Endothelial cell of umbilical vein (primary cell): Measurements from ENCODE around the gene SRPK1. TPM values are rescaled to one million over a fixed set of nuclear protein-coding genes. Genes with fewer than 3 reads are reported as not detected.

Experiments
- BruUV-seq: library from RNA; stranded (reverse); fragments of 400-500 nt; replicated peaks from 2 replicates; lab custom pipeline; 2021; lab: Mats Ljungman, UMichigan
- CTCF ChIA-PET: fragments of 300-600, 350-600 bp; sonication (Branson Sonifier 250); formaldehyde crosslinking; loops from one replicate; lab custom pipeline; 2021; ENCODE audit warnings: antibody characterized with exemption, inconsistent platforms; lab: Charles Lee
- POLR2A ChIA-PET: fragments of 300-600, 350-600 bp; sonication (Branson Sonifier 250); formaldehyde crosslinking; loops from one replicate; lab custom pipeline; 2021; ENCODE audit warnings: antibody characterized with exemption, inconsistent platforms; lab: Charles Lee
- DNase-seq: peaks from one replicate; pipeline ENCODE4 v3.0.0-alpha.2; 2011; ENCODE audit warnings: low read depth, low spot score
- FAIRE-seq: peaks from 2 replicates; lab custom pipeline; 2011; peaks lifted over from hg19 to GRCh38; lab: Jason Lieb, UNC
- H2AFZ ChIP-seq: 2 replicates; pipeline ENCODE4 v1.6.0; 2012; ENCODE audit warnings: low read depth, low read length, control low read depth, inconsistent platforms
- H3K27ac ChIP-seq: 2 replicates; pipeline ENCODE4 v1.5.1; 2011; ENCODE audit warnings: low read depth, mild to moderate bottlenecking, control low read depth, low read length, moderate library complexity; ENCODE audit not compliant: insufficient read depth
- H3K27me3 ChIP-seq, 2 experiments: 2 replicates each; pipeline versions ENCODE4 v1.6.0 to v1.6.1; 2011; ENCODE audit warnings: low read length in 2 of 2, mixed read lengths in 1 of 2; ENCODE audit not compliant: control insufficient read depth in 2 of 2, insufficient read depth in 2 of 2
- H3K36me3 ChIP-seq, 2 experiments: 2 replicates in 1 of 2; 3 replicates in 1 of 2; pipeline ENCODE4 v1.5.1; 2011; ENCODE audit warnings: low read length in 2 of 2, mild to moderate bottlenecking in 1 of 2, moderate library complexity in 1 of 2; ENCODE audit not compliant: control insufficient read depth in 2 of 2, insufficient read depth in 2 of 2; ENCODE audit errors: extremely low read depth in 1 of 2
- H3K4me1 ChIP-seq: 3 replicates; pipeline ENCODE4 v1.5.1; 2011; ENCODE audit warnings: mild to moderate bottlenecking, low read length; ENCODE audit not compliant: control insufficient read depth, insufficient read depth; ENCODE audit errors: extremely low read depth
- H3K4me2 ChIP-seq: 2 replicates; pipeline ENCODE4 v1.6.1; 2011; ENCODE audit warnings: low read length, control low read depth, mixed read lengths; ENCODE audit not compliant: insufficient read depth
- H3K4me3 ChIP-seq, 3 experiments: fragments of 200-600 bp in 1 of 3; sonication (generic), shearing (Covaris generic) in 1 of 3; replicated peaks in 1 of 3; 2 replicates each; pipeline ENCODE4 v1.5.1; 2011 to 2016; ENCODE audit warnings: control low read depth in 3 of 3, low read length in 3 of 3, mild to moderate bottlenecking in 2 of 3, inconsistent platforms in 1 of 3, low read depth in 1 of 3, moderate library complexity in 1 of 3; ENCODE audit not compliant: insufficient read depth in 1 of 3
- H3K79me2 ChIP-seq: 2 replicates; pipeline ENCODE4 v1.6.0; 2012; ENCODE audit warnings: low read length, inconsistent platforms; ENCODE audit not compliant: control insufficient read depth, insufficient read depth
- H3K9ac ChIP-seq: replicated peaks from 2 replicates; pipeline ENCODE3; 2011; ENCODE audit warnings: low read length, control low read depth; ENCODE audit not compliant: insufficient read depth; ENCODE audit errors: extremely low read depth
- H3K9me1 ChIP-seq: replicated peaks from 3 replicates; pipeline ENCODE4 v1.6.0; 2011; ENCODE audit warnings: mild to moderate bottlenecking, low read length; ENCODE audit not compliant: control insufficient read depth, insufficient read depth; ENCODE audit errors: extremely low read depth
- H3K9me3 ChIP-seq: replicated peaks from 2 replicates; pipeline ENCODE4 v1.5.1; 2012; ENCODE audit warnings: low read length, inconsistent platforms; ENCODE audit not compliant: control insufficient read depth, insufficient read depth
- H4K20me1 ChIP-seq: replicated peaks from 2 replicates; pipeline ENCODE3; 2011; ENCODE audit warnings: mild to moderate bottlenecking, low read length; ENCODE audit not compliant: control insufficient read depth, insufficient read depth; ENCODE audit errors: extremely low read depth
- EZH2 ChIP-seq: IDR thresholded peaks from 2 replicates; pipeline ENCODE4 v1.6.1; 2012; ENCODE audit warnings: borderline replicate concordance, low read depth, mild to moderate bottlenecking, moderate library complexity, low read length, inconsistent platforms; ENCODE audit not compliant: severe bottlenecking
- MYC ChIP-seq: IDR thresholded peaks from one replicate; pipeline ENCODE4 v1.6.1; 2011; ENCODE audit warnings: mild to moderate bottlenecking, low read depth, low read length
- POLR2A ChIP-seq: IDR thresholded peaks from 2 replicates; pipeline ENCODE4 v1.6.1; 2012; ENCODE audit warnings: low read depth, mild to moderate bottlenecking, control low read depth, low read length
- dilution Hi-C: fragments of 300-500 bp; cut with MboI; formaldehyde crosslinking; loops from one replicate; pipeline ENCODE4 v1.15.0; 2019; ENCODE audit warnings: low sequenced_read_pairs; ENCODE audit not compliant: extremely low pct_ligation_motif_present
- intact Hi-C: fragments of 100-400 bp; cut with micrococcal nuclease; formaldehyde crosslinking; loops from one replicate; pipeline ENCODE4 v1.10.0; 2022
- polyA plus RNA-seq, 4 experiments: library from polyadenylated mRNA; depleted of rRNA in 3 of 4; stranded (reverse) in 3 of 4; unstranded in 1 of 4; fragments of >200 nt; gene quantifications; 2 replicates each; pipeline versions ENCODE4 v1.2.1 to v1.2.3, GENCODE V29; 2011 to 2012; ENCODE audit warnings: missing spikeins in 1 of 4
- total RNA-seq: library from RNA; stranded (reverse); gene quantifications from 2 replicates; pipeline ENCODE4 v1.2.3, GENCODE V29; 2021

Gene SRPK1
- total and polyA plus RNA-seq, 2 donors (not counting 3 experiments of a cell fraction or from before 2014, with no cell fraction given): 18.9 to 72.7 TPM

DNA sequence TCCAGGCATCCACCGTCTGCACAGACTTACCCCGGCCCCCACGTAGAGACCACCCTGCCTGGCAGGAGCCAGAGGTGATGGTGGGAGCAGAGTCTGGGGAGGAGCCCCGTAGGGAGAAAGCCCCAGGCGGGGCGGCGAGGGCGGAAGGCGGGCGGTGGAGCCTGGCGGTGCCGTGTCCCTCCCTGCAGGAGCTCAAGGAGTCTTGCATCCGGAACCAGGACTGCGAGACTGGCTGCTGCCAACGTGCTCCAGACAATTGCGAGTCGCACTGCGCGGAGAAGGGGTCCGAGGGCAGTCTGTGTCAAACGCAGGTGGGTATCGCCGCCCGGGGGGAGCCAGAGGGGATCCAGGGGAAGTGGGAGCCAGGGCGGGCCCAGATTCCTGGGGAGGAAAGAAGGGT lies 134.1 kb downstream of the SRPK1 start:
- dilution Hi-C loops: no loop called here
- DNase-seq (no peak), FAIRE-seq (no peak)
- no peak overlapping the region for H3K4me2 ChIP-seq
- no TSS peak for BruUV-seq
- TF ChIP-seq EZH2 (peak; percentile 67), MYC (no peak), POLR2A (no peak)
- no peaks in the 10 kb centered on the region for H3K36me3 ChIP-seq
- H3K9ac ChIP-seq: no peak overlapping the region
- no peak overlapping the region for H3K4me3 ChIP-seq
- no peak overlapping the region for H2AFZ ChIP-seq
- no peak overlapping the region for H3K27ac ChIP-seq
- H3K79me2 ChIP-seq: no peaks in the 10 kb centered on the region
- no peaks in the 10 kb centered on the region for H3K4me1 ChIP-seq
- CTCF ChIA-PET: interaction anchor here (1.2 kb wide), 1 partner anchor 7 kb away, joined by 3 read pairs; no protein-coding TSS in a partner anchor
- peaks cover 20 to 23% of the 10 kb centered on the region in 2 experiments for H3K27me3 ChIP-seq
- H3K9me3 ChIP-seq: no peaks in the 10 kb centered on the region
- intact Hi-C loops: no loop called here
- H4K20me1 ChIP-seq: no peaks in the 10 kb centered on the region
- POLR2A ChIA-PET: no interaction called here
- H3K9me1 ChIP-seq: no peaks in the 10 kb centered on the region

DNA sequence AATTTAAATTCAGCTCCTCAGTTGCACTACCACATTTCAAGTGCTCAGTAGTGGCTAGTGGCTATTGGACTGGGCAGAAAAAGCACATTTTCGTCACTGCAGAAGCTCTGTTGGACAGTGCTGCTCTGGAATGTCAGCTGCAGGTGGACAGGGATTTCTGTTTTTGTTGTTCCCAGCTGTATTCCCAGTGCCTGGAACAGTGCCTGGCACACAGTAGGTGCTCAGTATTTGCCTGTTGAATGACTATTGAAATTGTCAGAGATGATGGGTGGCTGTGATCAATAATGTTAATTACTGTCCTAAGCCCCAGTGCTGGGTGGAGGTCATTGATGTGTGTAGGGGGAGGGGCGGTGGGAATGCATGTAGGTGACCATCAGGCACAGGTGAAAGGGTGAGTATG lies 134.6 kb downstream of the SRPK1 start:
- H3K4me1 ChIP-seq: no peaks in the 10 kb centered on the region
- CTCF ChIA-PET: interaction anchor here (1.2 kb wide), 1 partner anchor 8 kb away, joined by 3 read pairs; no protein-coding TSS in a partner anchor
- H3K9me1 ChIP-seq: no peaks in the 10 kb centered on the region
- H3K9me3 ChIP-seq: no peaks in the 10 kb centered on the region
- intact Hi-C loops (no loop called here), dilution Hi-C loops (no loop called here)
- H3K27me3 ChIP-seq: peaks cover 20 to 23% of the 10 kb centered on the region in 2 experiments
- POLR2A ChIA-PET: no interaction called here
- H3K4me3 ChIP-seq: no peak overlapping the region
- BruUV-seq: no TSS peak
- DNase-seq: no peak
- no peaks in the 10 kb centered on the region for H4K20me1 ChIP-seq
- no peak for TF ChIP-seq MYC
- H3K9ac ChIP-seq: no peak overlapping the region
- no peaks in the 10 kb centered on the region for H3K36me3 ChIP-seq
- H2AFZ ChIP-seq: no peak overlapping the region
- no peak overlapping the region for H3K27ac ChIP-seq
- H3K79me2 ChIP-seq: no peaks in the 10 kb centered on the region
- H3K4me2 ChIP-seq: no peak overlapping the region
- no peak for FAIRE-seq
